D721Med (cell line): Measurements from ENCODE around the gene P2RY8.

Source experiments
- DNase-seq: peaks from one replicate; pipeline ENCODE4 v3.0.0; 2011; ENCODE audit warnings: low spot score; ENCODE audit not compliant: insufficient read length
- FAIRE-seq: peaks from 2 replicates; lab custom pipeline; 2011; peaks lifted over from hg19 to GRCh38; lab: Jason Lieb, UNC
- CTCF ChIP-seq: IDR thresholded peaks from 2 replicates; pipeline ENCODE4 v1.5.1; 2012; ENCODE audit warnings: mild to moderate bottlenecking, control low read depth; ENCODE audit not compliant: insufficient read depth; ENCODE audit errors: missing control alignments

P2RY8 gene

GRCh38 chrX:1511829-1512228, 25.2 kb downstream of the P2RY8 start:
- TF ChIP-seq CTCF: no peak
- DNase-seq: no peak
- no peak for FAIRE-seq

- no peak for DNase-seq
- no peak for FAIRE-seq
- no peak for TF ChIP-seq CTCF
Measured at GRCh38 chrX:1511150-1511549, 25.8 kb downstream of the P2RY8 start.

- no peak for TF ChIP-seq CTCF
- DNase-seq (no peak), FAIRE-seq (no peak)
Measured at GRCh38 chrX:1507511-1508463, 29.2 kb downstream of the P2RY8 start.

- FAIRE-seq: no peak
- DNase-seq: no peak
- no peak for TF ChIP-seq CTCF
Measured at GRCh38 chrX:1506916-1507315, 30.1 kb downstream of the P2RY8 start.

- no peak for TF ChIP-seq CTCF
- FAIRE-seq (no peak), DNase-seq (no peak)
Measured at GRCh38 chrX:1502853-1503252, 34.1 kb downstream of the P2RY8 start.

- FAIRE-seq: no peak
- TF ChIP-seq CTCF: no peak
- DNase-seq: no peak
Measured at GRCh38 chrX:1502241-1502640, 34.7 kb downstream of the P2RY8 start.
